GM20431 (cell line): ENCODE data around the gene INHBB.

Experiments used
- in situ Hi-C: fragments of 300-500 bp; cut with MseI, MboI; formaldehyde crosslinking; loops from one replicate; pipeline ENCODE4 v1.15.0; 2020; ENCODE audit warnings: low sequenced_read_pairs; ENCODE audit not compliant: unreplicated experiment

The INHBB gene

DNA sequence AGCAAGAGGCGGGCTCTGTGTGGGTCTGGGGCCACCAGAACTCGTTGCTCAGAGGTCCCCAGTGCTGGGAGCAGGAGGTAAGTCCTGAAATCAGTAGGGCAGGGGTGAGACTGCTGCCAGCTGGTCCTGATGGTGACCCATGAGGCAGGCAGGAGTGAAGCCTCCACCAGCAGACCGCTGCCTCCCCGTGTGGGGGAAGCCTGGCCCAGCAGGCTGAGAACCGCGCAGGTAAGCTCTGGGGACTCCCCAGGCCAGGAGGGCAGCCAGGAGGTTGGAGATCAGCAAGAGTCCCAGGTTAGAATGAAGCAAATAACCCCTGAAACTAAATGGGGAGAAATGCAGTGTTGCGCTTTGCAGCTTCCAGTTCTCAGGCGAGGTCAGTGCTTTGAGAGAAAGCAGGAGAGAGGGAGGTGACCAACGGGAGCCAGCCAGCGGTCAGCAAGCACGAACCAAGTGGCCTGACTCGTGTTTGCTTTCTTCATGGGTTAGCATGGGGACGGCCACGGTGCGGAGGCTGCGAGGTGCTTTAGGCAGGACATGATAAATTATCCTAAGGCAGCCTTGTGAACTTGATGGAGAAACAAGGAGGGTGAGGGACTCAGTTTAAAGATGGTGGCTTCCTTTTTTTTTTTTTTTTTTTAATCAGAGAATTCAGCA lies 26.2 kb downstream of the INHBB start:
- in situ Hi-C loops: no loop called here

- in situ Hi-C loops: no loop called here
Measured at GRCh38 chr2:120372816-120373215, 26.9 kb downstream of the INHBB start.

GRCh38 chr2:120373424-120373823 lies 27.5 kb downstream of the INHBB start:
- in situ Hi-C loops: no loop called here

GRCh38 chr2:120374821-120375220 lies 28.9 kb downstream of the INHBB start:
- in situ Hi-C loops: no loop called here

DNA sequence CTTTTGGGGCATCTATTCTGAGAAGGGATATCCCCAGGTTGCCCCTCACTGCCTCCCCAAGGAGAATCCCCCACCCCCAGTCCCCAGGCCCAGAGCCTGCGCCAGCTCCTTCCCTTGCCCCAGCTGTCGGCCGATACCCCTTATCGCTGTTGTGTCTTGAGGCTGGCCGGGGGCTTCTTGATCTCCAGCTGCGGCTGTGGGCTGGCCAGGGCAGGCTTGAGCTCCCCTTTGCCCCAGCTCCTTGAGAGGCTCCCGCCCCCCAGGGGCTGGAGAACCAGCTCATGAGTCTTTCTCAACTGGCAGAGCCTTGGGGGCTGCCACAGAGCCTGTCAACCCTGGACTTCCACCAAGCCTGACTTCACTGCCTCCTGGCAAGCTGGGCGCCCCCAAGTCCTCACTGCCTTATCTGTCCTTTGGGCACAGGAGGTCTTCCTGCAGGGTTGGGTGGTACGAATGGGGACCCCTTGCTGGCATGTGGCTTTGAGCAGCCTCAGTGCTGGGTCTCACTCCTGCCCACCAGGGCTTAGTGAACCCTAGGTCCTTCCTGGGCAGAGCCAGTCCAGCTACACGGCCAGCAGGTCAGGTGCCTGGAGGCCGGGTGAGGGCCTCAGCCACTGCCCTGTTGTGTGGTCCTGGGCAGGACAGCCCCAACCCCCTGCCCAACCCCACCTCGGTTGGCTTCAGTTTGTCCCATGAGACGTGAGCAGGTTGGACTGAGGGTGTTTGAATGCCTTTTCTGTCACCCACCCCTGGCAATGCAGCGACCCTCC lies 29.5 kb downstream of the INHBB start:
- in situ Hi-C loops: no loop called here

DNA sequence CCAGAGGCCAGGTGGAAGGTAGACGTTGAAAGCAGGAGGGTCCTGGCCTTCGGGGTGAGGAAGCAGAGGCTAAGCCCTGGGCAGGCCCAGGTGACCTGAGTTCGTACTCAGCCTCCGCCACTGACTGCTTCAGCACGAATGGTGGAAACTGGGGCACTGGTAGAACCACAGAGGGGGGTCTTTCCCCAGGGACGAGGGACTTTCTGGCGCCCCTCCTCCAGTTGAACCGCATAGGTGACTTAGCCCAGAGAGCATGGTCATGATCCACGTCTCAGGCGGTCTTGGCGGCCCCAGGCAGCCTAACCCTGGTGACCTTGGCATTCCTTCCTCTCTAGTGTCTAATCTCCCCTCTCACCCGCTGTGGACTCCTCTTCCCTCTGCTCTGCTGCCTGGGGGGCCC lies 30.2 kb downstream of the INHBB start:
- in situ Hi-C loops: no loop called here

- in situ Hi-C loops: no loop called here
Measured at GRCh38 chr2:120376679-120377640, 31.0 kb downstream of the INHBB start.

DNA sequence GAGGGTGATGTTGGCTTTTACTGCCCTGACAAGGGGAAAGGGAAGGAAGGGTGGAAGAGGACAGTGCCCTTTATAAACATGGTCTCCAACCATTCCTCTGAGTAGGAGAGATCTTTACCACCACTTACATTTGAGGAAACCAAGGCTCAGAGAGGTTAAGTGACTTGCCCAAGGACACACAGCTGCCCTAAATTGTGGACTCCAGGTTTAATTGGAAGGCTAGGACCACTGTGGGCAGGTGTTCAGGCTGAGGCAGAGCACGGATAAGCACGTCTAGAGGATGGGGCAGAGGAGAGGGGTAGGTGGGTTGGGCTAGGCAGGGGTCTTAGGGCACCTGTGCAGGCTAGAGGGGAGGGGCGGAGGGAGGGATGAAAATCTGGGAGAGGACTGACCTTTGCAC lies 32.7 kb downstream of the INHBB start:
- in situ Hi-C loops: no loop called here

GRCh38 chr2:120379916-120380893 lies 34.3 kb downstream of the INHBB start:
- in situ Hi-C loops: no loop called here

GRCh38 chr2:120381192-120381591 lies 35.3 kb downstream of the INHBB start:
- in situ Hi-C loops: no loop called here

DNA sequence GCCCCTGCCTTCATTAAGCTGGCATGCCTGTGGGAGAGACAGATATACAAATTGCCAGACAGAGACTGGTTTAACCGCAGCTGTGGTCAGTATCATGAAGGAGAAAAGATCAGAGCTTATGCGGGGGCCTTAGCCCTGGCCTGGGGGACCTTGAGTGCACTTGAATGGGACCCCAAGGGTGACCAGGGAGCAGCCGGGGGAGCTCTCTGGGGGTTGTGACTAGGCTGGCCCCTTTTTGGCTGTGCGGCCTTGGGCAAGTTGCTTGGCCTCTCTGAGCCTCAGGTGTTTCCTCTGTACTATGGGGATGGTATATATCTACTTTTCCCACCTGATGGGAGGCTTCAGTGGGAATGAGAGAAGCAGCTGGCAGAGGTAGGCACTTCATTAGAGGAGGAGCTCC lies 35.7 kb downstream of the INHBB start:
- in situ Hi-C loops: no loop called here

GRCh38 chr2:120382541-120383144 lies 36.7 kb downstream of the INHBB start:
- in situ Hi-C loops: no loop called here

DNA sequence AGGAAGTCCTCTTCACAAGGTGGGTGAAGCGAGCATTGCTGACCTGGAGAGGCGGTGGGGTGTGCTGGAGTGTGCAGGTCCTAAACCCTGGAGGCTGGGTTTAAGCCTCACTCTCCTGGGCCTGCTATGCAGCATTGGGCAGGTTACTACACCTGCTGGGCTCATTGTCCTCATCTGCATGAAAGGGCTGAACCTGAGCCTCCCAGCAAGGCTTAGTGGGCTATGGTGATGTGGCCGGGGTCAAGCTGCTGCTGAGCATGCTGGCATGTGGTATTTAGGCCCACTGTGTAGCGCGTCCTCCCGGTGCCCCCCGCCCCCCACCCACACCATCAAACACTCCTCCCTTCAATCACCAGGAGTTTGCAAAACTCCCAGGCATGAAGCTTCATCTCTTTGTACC lies 37.3 kb downstream of the INHBB start:
- in situ Hi-C loops: no loop called here

DNA sequence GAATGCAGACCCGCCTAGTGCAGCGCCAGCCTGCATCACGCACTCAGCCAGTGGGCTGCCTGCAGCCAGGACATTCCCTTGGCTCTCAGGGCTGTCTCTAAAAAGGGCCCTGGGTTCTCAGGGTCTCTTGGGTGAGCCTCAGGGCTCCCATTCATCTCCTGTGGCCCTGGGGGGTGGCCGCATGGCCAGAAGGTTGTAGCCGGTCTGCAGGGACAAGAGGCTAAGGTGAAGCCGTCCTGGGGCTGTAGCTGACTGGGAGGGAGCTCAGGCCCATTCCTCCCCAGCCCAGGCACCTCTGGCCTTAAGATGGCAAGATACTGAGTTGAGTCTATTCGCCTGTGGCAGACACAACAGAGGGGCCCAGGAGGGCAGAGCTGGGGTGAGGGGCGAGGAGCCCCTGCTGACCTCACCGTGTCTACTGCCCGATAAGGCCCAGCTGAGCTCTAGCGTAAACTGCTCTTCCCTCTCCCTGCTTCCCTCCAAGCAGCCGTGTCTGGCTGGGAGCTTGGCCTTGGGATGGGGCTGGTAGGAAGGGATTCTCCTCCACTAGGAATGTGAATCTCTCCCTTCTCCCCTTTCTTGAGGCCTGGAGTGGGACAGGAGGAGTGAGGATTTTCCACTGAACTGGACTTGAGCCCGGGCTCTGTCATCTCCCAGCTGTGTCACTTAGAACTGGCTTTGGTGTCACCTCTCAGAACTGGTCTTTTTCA lies 37.9 kb downstream of the INHBB start:
- in situ Hi-C loops: no loop called here

DNA sequence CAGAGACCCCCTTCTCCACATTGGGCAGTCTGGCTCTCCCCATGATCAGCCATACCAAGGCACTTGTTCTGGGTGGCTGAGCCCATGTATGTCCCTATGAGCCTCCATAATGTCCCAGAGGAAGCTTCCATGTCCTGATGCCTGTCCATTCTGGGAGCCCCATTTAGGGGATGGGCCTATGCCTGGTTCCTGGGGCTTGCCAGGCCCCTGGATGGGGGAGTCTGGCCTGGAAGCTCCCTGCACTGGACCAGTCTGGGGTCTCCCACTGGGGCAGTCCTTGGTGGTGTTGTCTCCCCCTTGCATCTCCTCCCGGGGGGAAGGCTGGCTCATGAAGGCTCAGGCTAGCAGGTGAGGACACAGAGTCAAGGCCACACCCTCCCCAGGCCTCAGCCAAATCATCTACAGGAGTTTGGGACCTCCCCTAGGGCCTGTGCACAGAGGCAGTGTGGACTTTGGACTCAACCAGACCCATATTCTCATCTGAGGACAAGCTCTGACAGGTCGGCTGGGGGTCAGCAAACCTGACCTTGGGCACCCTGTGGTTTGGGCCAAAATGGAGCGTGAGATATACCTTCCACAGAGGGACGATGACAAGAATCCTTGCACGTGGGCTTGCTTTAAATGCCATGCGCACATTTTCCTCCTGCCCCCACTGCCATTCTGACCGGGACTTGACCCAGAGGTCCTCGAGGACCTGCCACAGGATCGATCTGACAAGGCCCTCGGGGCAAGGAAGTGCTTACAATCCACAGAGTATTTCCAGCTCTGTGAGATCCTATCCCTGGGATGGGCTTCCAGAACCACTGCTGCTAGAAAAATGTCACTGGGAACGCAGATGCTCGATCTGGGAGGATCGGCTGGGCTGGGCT lies 38.8 kb downstream of the INHBB start:
- in situ Hi-C loops: no loop called here

DNA sequence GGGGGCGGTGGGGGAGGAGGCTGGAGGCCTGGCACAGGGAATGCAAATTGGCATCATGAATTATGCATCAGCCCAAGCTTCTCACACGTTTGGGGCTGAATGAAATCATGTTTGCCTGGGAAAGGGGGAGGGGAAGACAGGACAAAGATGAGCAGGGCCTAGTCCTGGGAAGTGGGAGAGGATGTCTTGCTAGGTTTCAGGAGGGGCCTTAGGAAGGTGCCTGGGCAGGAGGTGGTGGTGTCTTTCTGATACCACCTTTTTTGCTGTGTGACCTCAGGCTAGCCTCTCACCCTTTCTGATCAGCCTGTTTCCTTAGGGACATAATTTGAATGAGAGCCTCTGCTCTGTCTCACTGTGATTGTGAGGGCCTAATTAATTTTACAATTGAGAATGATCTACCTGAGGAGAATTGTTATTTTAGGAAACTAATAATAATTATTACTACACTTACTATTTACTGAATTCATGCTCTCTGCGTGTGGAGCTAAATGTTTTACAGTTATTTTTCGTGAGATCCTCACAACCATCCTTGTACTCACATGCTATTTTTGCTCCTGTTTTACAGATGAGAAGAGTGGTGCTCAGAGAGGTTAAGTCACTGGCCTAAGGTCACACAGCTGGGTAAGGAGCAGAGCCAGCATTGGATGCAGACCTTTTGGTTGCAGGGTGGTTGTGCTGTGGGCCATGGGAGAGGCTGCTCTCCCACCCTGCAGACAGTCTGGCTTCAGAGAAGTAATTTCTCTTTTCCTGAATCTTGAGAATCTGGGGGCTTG lies 39.6 kb downstream of the INHBB start:
- in situ Hi-C loops: no loop called here
